ENCODE measurements around the gene TTYH2. TPM values are rescaled to one million over a fixed set of nuclear protein-coding genes. Genes with fewer than 3 reads are reported as not detected.

Gene TTYH2
- polyA plus RNA-seq, 3 donors, result 12.3 to 57.4 (median 18.7) TPM

GRCh38 chr17:74181341-74181740 lies 32.0 kb upstream of the TTYH2 start:
- Histone ChIP-seq H3K4me1 (ENCODE audit: control insufficient read depth in 1 of 2, insufficient read depth in 2 of 2, low read length in 2 of 2) (no peaks in the 10 kb centered on the region), H3K4me2 (replicated peaks; ENCODE audit: extremely low read depth, low read length, poor library complexity, severe bottlenecking) (no peak overlapping the region), H3K9me3 (replicated peaks in 1 of 2; ENCODE audit: control insufficient read depth in 1 of 2, insufficient read depth in 1 of 2, low read length in 2 of 2) (no peaks in the 10 kb centered on the region), H3K36me3 (replicated peaks in 1 of 2; ENCODE audit: control insufficient read depth in 1 of 2, insufficient read depth in 2 of 2, low read length in 2 of 2) (no peaks in the 10 kb centered on the region), H3K9ac (ENCODE audit: insufficient read depth, low read length, poor library complexity, severe bottlenecking) (no peak overlapping the region), H2AFZ (ENCODE audit: insufficient read depth, low read depth, low read length, poor library complexity, severe bottlenecking) (no peak overlapping the region), H3K27me3 (ENCODE audit: control insufficient read depth in 2 of 2, insufficient read depth in 2 of 2, low read length in 2 of 2) (no peaks in the 10 kb centered on the region), H3K27ac (ENCODE audit: low read depth in 1 of 2, low read length in 2 of 2) (no peak overlapping the region), H3K4me3 (replicated peaks in 1 of 3; ENCODE audit: low read depth in 2 of 3, low read length in 3 of 3) (no peak overlapping the region), H3K79me2 (ENCODE audit: insufficient read depth, low read length) (no peaks in the 10 kb centered on the region), H4K20me1 (ENCODE audit: insufficient read depth, low read length) (no peaks in the 10 kb centered on the region)
- intact Hi-C loops (cut with micrococcal nuclease), result no loop called here
- no CpG with 5 or more reads among the region's 4 CpGs for WGBS (ENCODE audit: insufficient coverage)
- no peaks in the 10 kb centered on the region for H3K4me1 Mint-ChIP-seq
- TF ChIP-seq, protein P1, sequence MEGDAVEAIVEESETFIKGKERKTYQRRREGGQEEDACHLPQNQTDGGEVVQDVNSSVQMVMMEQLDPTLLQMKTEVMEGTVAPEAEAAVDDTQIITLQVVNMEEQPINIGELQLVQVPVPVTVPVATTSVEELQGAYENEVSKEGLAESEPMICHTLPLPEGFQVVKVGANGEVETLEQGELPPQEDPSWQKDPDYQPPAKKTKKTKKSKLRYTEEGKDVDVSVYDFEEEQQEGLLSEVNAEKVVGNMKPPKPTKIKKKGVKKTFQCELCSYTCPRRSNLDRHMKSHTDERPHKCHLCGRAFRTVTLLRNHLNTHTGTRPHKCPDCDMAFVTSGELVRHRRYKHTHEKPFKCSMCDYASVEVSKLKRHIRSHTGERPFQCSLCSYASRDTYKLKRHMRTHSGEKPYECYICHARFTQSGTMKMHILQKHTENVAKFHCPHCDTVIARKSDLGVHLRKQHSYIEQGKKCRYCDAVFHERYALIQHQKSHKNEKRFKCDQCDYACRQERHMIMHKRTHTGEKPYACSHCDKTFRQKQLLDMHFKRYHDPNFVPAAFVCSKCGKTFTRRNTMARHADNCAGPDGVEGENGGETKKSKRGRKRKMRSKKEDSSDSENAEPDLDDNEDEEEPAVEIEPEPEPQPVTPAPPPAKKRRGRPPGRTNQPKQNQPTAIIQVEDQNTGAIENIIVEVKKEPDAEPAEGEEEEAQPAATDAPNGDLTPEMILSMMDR (IDR thresholded peaks at IDR 0.05), result no peak
- H3K27ac Mint-ChIP-seq, result no peak overlapping the region
- H3K4me3 Mint-ChIP-seq, result no peak overlapping the region
- no peaks in the 10 kb centered on the region for H3K36me3 Mint-ChIP-seq
- peaks cover 0 to 4% (median 3%) of the 10 kb centered on the region in 7 donors for H3K9me3 Mint-ChIP-seq
- DNase-seq, result no peak
- H3K27me3 Mint-ChIP-seq (ENCODE audit: low read depth in 3 of 3), result peaks cover 5 to 14% (median 6%) of the 10 kb centered on the region in 3 donors

DNA sequence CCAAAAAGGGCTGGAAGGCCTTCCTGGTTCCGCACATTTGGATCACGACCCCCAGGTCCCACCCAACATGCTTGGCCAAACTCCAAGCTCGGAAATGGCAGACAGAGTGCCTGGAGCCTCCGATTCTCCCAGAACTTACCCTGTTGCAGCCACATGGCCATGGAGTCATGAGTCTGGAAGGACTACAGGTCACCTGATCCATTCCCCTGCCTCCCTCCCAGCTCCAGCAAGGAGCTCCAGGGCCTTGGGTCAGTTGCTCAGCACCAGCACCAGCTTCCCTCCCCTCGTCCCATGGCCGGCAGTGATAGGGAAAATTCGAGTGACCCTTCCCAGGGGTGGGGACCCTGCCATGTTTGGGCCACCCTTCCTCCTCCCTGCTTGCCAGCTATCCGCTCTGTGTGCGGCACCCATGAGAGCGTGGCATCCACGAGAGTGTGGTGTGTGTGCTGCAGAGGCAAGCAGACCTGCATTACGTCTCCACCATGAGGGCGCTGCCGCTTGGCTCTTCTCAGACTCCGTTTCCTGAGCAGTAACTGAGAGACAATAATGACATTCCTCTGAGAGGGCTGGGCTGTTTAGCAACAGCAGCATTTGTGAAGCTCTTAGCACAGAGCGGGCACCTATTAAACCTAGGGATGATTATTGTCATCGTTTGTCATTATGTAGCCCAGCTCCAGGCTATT lies 31.2 kb upstream of the TTYH2 start:
- Histone ChIP-seq H3K4me1 (ENCODE audit: control insufficient read depth in 1 of 2, insufficient read depth in 2 of 2, low read length in 2 of 2) (no peaks in the 10 kb centered on the region), H3K27me3 (ENCODE audit: control insufficient read depth in 2 of 2, insufficient read depth in 2 of 2, low read length in 2 of 2) (no peaks in the 10 kb centered on the region), H3K36me3 (replicated peaks in 1 of 2; ENCODE audit: control insufficient read depth in 1 of 2, insufficient read depth in 2 of 2, low read length in 2 of 2) (no peaks in the 10 kb centered on the region), H3K4me3 (replicated peaks in 1 of 3; ENCODE audit: low read depth in 2 of 3, low read length in 3 of 3) (no peak overlapping the region), H3K27ac (ENCODE audit: low read depth in 1 of 2, low read length in 2 of 2) (no peak overlapping the region), H3K9ac (ENCODE audit: insufficient read depth, low read length, poor library complexity, severe bottlenecking) (no peak overlapping the region), H3K4me2 (replicated peaks; ENCODE audit: extremely low read depth, low read length, poor library complexity, severe bottlenecking) (no peak overlapping the region), H3K79me2 (ENCODE audit: insufficient read depth, low read length) (no peaks in the 10 kb centered on the region), H2AFZ (ENCODE audit: insufficient read depth, low read depth, low read length, poor library complexity, severe bottlenecking) (no peak overlapping the region), H4K20me1 (ENCODE audit: insufficient read depth, low read length) (no peaks in the 10 kb centered on the region), H3K9me3 (replicated peaks in 1 of 2; ENCODE audit: control insufficient read depth in 1 of 2, insufficient read depth in 1 of 2, low read length in 2 of 2) (no peaks in the 10 kb centered on the region)
- Mint-ChIP-seq H3K27ac (no peak overlapping the region), H3K9me3 (peaks cover 0 to 4% (median 3%) of the 10 kb centered on the region in 7 donors), H3K27me3 (ENCODE audit: low read depth in 3 of 3) (peaks cover 3 to 9% (median 4%) of the 10 kb centered on the region in 3 donors), H3K36me3 (no peaks in the 10 kb centered on the region), H3K4me1 (no peaks in the 10 kb centered on the region), H3K4me3 (no peak overlapping the region)
- no peak for DNase-seq
- intact Hi-C loops (cut with micrococcal nuclease), result no loop called here
- TF ChIP-seq, protein P1 (IDR thresholded peaks at IDR 0.05), result no peak
- 90% methylated on average over 10 of the region's 17 CpGs for WGBS (ENCODE audit: insufficient coverage)
